Natural killer cell (primary cell): Measurements from ENCODE around the gene PPFIA3. TPM values are rescaled to one million over a fixed set of nuclear protein-coding genes. Genes with fewer than 3 reads are reported as not detected.

Source experiments
- ATAC-seq, 3 donors: fragments of 150-1000 bp in 2 of 3; fragments of 200-7000 bp in 1 of 3; cut with Tn5 transposase; 1 replicate in 1 of 3; 2 replicates in 2 of 3; pipeline ENCODE4 v1.10.0; 2021; ENCODE audit warnings: mild to moderate bottlenecking in 2 of 3, moderate library complexity in 2 of 3
- DNase-seq, 2 donors: peaks; one replicate each; pipeline versions ENCODE4 v3.0.0 to v3.0.0-alpha.2; 2013 to 2021; ENCODE audit warnings: mixed read lengths in 1 of 2
- H3K27ac ChIP-seq: one replicate; pipeline ENCODE4 v1.5.1; 2013; ENCODE audit warnings: mild to moderate bottlenecking, low read length
- H3K27me3 ChIP-seq: one replicate; pipeline ENCODE4 v1.6.1; 2013; ENCODE audit warnings: low read length; ENCODE audit not compliant: control insufficient read depth, insufficient read depth
- H3K36me3 ChIP-seq: one replicate; pipeline ENCODE4 v1.6.1; 2013; ENCODE audit warnings: low read length; ENCODE audit not compliant: control insufficient read depth, insufficient read depth
- H3K4me1 ChIP-seq: one replicate; pipeline ENCODE4 v1.6.1; 2013; ENCODE audit warnings: low read length; ENCODE audit not compliant: control insufficient read depth, insufficient read depth
- H3K4me3 ChIP-seq: one replicate; pipeline ENCODE4 v1.5.1; 2013; ENCODE audit warnings: low read length
- H3K9me3 ChIP-seq: one replicate; pipeline ENCODE4 v1.6.1; 2013; ENCODE audit warnings: low read length; ENCODE audit not compliant: control insufficient read depth, insufficient read depth
- H3K27ac Mint-ChIP-seq, 2 donors: one replicate each; pipeline ENCODE4 v1.8.0; 2022; ENCODE audit warnings: mild to moderate bottlenecking in 2 of 2, mixed read lengths in 2 of 2, moderate library complexity in 1 of 2
- H3K27me3 Mint-ChIP-seq, 2 donors: one replicate each; pipeline ENCODE4 v1.8.0; 2022; ENCODE audit warnings: low read depth in 2 of 2, mixed read lengths in 2 of 2
- H3K36me3 Mint-ChIP-seq: one replicate; pipeline ENCODE4 v1.8.0; 2022; ENCODE audit warnings: mixed read lengths
- H3K4me1 Mint-ChIP-seq, 2 donors: one replicate each; pipeline ENCODE4 v1.8.0; 2022; ENCODE audit warnings: mixed read lengths in 2 of 2
- H3K4me3 Mint-ChIP-seq: one replicate; pipeline ENCODE4 v1.8.0; 2022; ENCODE audit warnings: mild to moderate bottlenecking, moderate library complexity, mixed read lengths
- H3K9me3 Mint-ChIP-seq, 2 donors: one replicate each; pipeline ENCODE4 v1.8.0; 2022; ENCODE audit warnings: mixed read lengths in 2 of 2
- WGBS: methylation state at CpG from one replicate; pipeline ENCODE4 v1.1.7; 2013; ENCODE audit warnings: missing lambda C conversion rate; ENCODE audit not compliant: insufficient coverage; 5-methylcytosine and 5-hydroxymethylcytosine counted together
- intact Hi-C: fragments of 100-400 bp; cut with micrococcal nuclease; formaldehyde crosslinking; loops from one replicate; pipeline ENCODE4 v1.14.2; 2022
- total RNA-seq, 4 donors: library from RNA; stranded (reverse); fragments of 120-200 nt in 1 of 4; gene quantifications; one replicate each; pipeline versions ENCODE4 v1.2.3 to v1.2.4, GENCODE V29; 2013 to 2022
- TF ChIP-seq, protein P1 (sequence below): fragments of 200-600 bp; IDR thresholded peaks from one replicate; pipeline ENCODE4 v1.8.0; 2022; ENCODE audit warnings: antibody characterized with exemption

PPFIA3 gene
- total RNA-seq, 3 donors from 2014 or later (not counting 1 experiment from before 2014, with no cell fraction given) = 5.3 to 5.5 (median 5.3) TPM

- Histone ChIP-seq H3K27ac (no peak overlapping the region), H3K27me3 (peaks cover 12% of the 10 kb centered on the region)
- H3K9me3 Mint-ChIP-seq = no peaks in the 10 kb centered on the region
These were observed 36.5 kb downstream of the PPFIA3 start for GRCh38 chr19:49155820-49156346.

DNA sequence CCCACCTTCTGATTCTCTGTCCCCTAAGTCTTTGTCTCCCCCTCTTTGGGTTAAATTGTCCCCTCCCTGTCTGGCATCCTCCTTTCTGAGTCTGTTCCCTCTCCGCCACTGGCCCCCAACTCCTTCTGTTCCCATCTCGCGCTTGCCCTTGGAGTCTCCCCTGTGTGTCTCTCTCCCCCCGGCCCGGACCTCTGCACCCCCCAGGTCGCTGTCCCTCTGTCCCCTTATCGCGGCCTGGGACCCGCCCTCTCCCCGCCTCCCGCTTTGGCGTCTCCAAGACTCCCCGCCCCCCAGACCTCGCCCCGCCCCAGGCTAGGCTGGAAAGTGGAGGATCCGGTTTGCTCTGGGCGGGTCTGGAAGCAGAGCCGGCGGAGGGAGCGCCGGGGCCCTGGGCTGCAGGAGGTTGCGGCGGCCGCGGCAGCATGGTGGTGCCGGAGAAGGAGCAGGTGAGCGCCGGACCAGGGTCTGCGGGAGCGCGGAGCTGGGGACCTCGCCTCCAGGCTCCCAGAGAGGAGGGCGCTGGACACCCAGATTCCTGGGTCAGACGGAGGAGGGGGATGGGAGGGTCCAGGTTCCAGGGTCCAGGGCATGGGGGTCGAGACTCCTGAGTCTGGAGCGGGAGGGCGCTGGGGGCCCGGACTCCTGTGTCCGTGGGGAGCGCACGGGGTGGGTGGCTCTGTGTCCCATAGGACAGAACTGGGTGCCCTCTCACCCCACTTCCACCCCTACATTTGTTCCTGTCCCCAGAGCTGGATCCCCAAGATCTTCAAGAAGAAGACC is 38.3 kb downstream of the PPFIA3 start, which contains the start of gene TRPM4:
Gene TRPM4 (plus strand): TSS at position 348 of the 780 bp plus-strand sequence. CDS start 75 bp downstream, at position 423.
- TF ChIP-seq, protein P1, sequence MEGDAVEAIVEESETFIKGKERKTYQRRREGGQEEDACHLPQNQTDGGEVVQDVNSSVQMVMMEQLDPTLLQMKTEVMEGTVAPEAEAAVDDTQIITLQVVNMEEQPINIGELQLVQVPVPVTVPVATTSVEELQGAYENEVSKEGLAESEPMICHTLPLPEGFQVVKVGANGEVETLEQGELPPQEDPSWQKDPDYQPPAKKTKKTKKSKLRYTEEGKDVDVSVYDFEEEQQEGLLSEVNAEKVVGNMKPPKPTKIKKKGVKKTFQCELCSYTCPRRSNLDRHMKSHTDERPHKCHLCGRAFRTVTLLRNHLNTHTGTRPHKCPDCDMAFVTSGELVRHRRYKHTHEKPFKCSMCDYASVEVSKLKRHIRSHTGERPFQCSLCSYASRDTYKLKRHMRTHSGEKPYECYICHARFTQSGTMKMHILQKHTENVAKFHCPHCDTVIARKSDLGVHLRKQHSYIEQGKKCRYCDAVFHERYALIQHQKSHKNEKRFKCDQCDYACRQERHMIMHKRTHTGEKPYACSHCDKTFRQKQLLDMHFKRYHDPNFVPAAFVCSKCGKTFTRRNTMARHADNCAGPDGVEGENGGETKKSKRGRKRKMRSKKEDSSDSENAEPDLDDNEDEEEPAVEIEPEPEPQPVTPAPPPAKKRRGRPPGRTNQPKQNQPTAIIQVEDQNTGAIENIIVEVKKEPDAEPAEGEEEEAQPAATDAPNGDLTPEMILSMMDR = no peak
- DNase-seq (peak in 1 of 2 donors; percentile 38), ATAC-seq (peak; percentile 21 to 46 (median 40))
- peak within 1 kb of the TSS; percentile 54 for H3K4me3 Mint-ChIP-seq
- Histone ChIP-seq H3K27me3 (peaks cover 9% of the 10 kb centered on the region), H3K4me3 (no peak within 1 kb of the TSS), H3K27ac (no peak within 1 kb of the TSS), H3K4me1 (peaks cover 8% of the 10 kb centered on the region), H3K36me3 (no peaks in the 10 kb centered on the region), H3K9me3 (no peaks in the 10 kb centered on the region)
- H3K9me3 Mint-ChIP-seq = no peaks in the 10 kb centered on the region
- intact Hi-C loops = no loop called here
- peaks cover 7 to 17% of the 10 kb centered on the region in 2 donors for H3K4me1 Mint-ChIP-seq
- peaks cover 35 to 53% of the 10 kb centered on the region in 2 donors for H3K27me3 Mint-ChIP-seq
- no peak within 1 kb of the TSS for H3K27ac Mint-ChIP-seq
- H3K36me3 Mint-ChIP-seq = peaks cover 7% of the 10 kb centered on the region
- WGBS = 2% methylated on average over 41 of the region's 41 CpGs

More at GRCh38 chr19:49155820-49156346, 36.5 kb downstream of the PPFIA3 start:
- peaks cover 14 to 30% of the 10 kb centered on the region in 2 donors for H3K4me1 Mint-ChIP-seq
- intact Hi-C loops = no loop called here
- no peaks in the 10 kb centered on the region for H3K9me3 ChIP-seq
- no peak for ATAC-seq
- peaks cover 19% of the 10 kb centered on the region for H3K4me1 ChIP-seq
- no peak overlapping the region for H3K4me3 ChIP-seq
- TF ChIP-seq, protein P1 = no peak
- WGBS = 56% methylated on average over 4 of the region's 4 CpGs
- H3K27me3 Mint-ChIP-seq = peaks cover 34 to 56% of the 10 kb centered on the region in 2 donors
- no peaks in the 10 kb centered on the region for H3K36me3 ChIP-seq
- peaks cover 7% of the 10 kb centered on the region for H3K36me3 Mint-ChIP-seq
- no peak overlapping the region for H3K27ac Mint-ChIP-seq
- no peak for DNase-seq
- no peak overlapping the region for H3K4me3 Mint-ChIP-seq

- TF ChIP-seq, protein P1 = no peak
- WGBS = 88% methylated on average over 13 of the region's 13 CpGs
- H3K4me3 ChIP-seq = no peak overlapping the region
- H3K27ac ChIP-seq = no peak overlapping the region
- ATAC-seq (no peak), DNase-seq (no peak)
- H3K36me3 ChIP-seq = no peaks in the 10 kb centered on the region
- no peak overlapping the region for H3K27ac Mint-ChIP-seq
- no peaks in the 10 kb centered on the region for H3K9me3 ChIP-seq
- no peaks in the 10 kb centered on the region for H3K9me3 Mint-ChIP-seq
- no peak overlapping the region for H3K4me3 Mint-ChIP-seq
- intact Hi-C loops = no loop called here
- H3K36me3 Mint-ChIP-seq = peaks cover 7% of the 10 kb centered on the region
- peaks cover 7 to 12% of the 10 kb centered on the region in 2 donors for H3K4me1 Mint-ChIP-seq
- H3K27me3 Mint-ChIP-seq = peaks cover 26 to 30% of the 10 kb centered on the region in 2 donors
- peaks cover 9% of the 10 kb centered on the region for H3K27me3 ChIP-seq
- peaks cover 8% of the 10 kb centered on the region for H3K4me1 ChIP-seq
These were observed 41.3 kb downstream of the PPFIA3 start for GRCh38 chr19:49160450-49161189.
